HG02970 (cell line): ENCODE results near the gene KRTAP2-2.
"Not testable (repeated sequence)": the region's sequence is repeated elsewhere in the genome, so short reads cannot be mapped to it uniquely, and the experiment has no call there.

Source experiments
- ATAC-seq: cut with Tn5 transposase; IDR thresholded peaks from one replicate; pipeline ENCODE4 v1.9.1; 2021; ENCODE audit warnings: mild to moderate bottlenecking, moderate library complexity, moderate number of reproducible peaks; ENCODE audit not compliant: unreplicated experiment, low FRiP score

The KRTAP2-2 gene

DNA sequence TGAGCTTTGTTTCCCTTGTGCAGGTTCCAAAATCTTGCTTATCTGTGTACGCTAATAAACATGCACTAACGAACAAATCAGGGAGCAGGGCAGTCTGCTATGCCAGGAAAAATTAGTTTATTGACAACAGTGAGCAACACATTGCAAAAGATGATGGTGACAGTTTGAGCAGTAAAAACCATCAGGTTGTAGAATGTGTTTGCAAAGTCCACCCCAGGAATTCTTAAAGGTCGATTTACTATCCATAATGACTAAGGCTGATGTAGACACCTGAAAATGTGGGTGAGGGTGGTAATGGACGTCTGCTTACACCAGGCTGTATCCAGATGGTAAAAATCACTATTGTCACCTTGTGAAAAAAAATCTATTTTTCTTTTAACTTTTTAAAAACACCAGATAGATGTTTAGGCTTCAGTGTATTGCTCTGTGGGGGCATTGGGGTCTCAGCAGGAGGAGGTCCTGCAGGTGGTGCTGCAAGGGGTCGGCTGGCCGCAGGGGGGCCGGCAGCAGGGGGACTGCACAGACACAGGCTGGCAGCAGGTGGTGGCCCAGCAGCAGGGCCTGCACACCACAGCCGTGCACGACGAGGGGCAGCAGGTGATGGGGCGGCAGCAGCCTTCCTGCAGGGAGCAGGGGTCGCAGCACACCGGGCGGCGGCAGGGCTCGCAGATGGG lies 10.1 kb upstream of the KRTAP2-2 start:
- ATAC-seq: not testable (repeated sequence)

- no peak for ATAC-seq
Measured at GRCh38 chr17:41064301-41064700, 9.3 kb upstream of the KRTAP2-2 start.

DNA sequence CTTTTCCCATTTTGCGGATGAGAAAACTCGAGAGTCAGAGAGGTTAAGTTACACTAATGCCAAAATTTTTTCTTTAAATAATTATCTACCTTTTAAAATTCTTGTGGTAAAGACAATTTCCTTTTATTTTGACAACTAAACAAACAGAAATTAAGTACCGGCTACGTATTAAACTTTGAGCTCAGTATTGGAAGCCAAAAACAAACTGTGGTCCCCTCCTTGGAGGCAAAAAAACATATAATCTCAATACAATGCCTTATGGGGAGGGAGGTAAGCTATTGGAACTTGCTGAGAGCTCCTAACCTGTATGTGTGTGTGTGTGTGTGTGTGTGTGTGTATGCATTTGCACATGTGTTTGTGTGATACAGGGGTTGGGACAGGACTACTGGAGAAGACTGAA lies 8.4 kb upstream of the KRTAP2-2 start:
- ATAC-seq: no peak

- no peak for ATAC-seq
Measured at GRCh38 chr17:41061964-41062363, 6.9 kb upstream of the KRTAP2-2 start.

DNA sequence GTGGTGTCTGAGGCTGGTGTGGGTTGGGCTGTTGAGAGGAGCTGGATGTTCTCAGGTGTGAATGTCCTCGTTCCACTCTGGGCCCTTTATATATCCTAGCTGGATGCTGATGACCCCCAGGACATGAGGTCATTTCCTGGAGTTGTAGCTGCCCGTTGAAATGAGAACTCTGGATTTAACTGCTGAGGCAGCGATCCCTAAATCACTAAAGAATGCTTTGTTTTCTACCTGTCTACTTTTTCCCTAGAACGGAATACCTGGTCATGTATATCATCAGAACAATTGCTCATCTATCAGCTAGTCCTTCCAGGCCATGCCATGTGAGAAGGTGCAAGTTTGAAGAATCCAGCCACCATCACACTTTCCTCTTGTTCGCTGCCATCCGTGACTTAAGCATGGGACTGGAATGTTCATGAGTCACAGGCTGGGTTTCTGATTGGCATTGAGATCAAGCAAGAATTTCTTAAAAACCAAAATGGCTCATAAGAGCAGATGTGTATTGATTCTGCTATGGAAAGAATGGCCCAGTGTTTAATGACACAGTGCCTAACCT lies 5.1 kb upstream of the KRTAP2-2 start, which contains the start of gene KRTAP2-3:
TSS of gene KRTAP2-3 (minus strand) at position 63 of the 553 bp plus-strand sequence. CDS start 64 bp downstream, outside the sequence.
- ATAC-seq: no peak

DNA sequence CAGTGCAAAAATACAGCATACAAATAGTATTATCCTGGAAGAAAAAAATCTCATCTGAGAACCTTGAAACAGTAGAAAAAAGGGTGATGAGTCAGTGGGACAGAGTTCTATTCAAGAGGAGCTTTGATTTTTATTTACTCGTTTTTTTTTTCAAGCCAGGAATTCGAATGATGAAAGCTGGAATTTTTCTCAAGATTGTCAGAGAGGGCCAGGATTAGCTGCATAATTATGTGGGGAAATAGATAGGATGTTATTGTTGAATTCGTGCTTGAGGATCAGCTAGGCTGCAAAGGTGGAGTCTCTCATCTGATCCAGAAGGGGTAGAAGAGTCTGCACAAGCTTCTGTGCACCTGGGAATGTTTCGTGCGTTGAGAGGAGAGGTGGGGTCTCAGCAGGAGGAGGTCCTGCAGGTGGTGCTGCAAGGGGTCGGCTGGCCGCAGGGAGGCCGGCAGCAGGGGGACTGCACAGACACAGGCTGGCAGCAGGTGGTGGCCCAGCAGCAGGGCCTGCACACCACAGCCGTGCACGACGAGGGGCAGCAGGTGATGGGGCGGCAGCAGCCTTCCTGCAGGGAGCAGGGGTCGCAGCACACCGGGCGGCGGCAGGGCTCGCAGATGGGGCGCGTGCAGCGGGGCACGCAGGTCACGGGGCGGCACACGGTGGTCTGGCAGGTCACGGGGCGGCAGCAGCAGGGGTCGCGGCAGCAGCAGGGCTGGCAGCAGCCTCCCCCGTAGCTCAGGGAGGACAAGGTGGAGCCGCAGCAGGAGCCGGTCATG lies 4.4 kb upstream of the KRTAP2-2 start:
- not testable (repeated sequence) for ATAC-seq

GRCh38 chr17:41058741-41059140 lies 3.7 kb upstream of the KRTAP2-2 start:
- no peak for ATAC-seq

DNA sequence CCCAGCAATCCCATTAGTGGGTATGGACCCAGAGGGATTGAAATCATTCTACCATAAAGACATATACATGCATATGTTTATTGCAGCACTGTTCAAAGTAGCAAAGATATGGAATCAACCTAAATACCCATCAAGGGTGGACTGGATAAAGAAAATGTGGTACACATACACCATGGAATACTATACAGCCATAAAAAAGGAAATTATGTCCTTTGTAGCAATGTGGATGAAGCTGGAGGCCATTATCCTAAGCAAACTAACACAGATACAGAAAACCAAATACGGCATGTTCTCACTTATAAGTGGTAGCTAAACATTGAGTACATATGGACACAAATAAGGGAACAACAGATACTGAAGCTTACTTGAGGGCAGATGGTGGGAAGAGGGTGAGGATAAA lies 2.5 kb upstream of the KRTAP2-2 start:
- ATAC-seq: no peak

GRCh38 chr17:41054556-41054955 lies 474 bp downstream of the KRTAP2-2 start:
- not testable (repeated sequence) for ATAC-seq

- ATAC-seq: no peak
Measured at GRCh38 chr17:41054025-41054424, 1.0 kb downstream of the KRTAP2-2 start.

DNA sequence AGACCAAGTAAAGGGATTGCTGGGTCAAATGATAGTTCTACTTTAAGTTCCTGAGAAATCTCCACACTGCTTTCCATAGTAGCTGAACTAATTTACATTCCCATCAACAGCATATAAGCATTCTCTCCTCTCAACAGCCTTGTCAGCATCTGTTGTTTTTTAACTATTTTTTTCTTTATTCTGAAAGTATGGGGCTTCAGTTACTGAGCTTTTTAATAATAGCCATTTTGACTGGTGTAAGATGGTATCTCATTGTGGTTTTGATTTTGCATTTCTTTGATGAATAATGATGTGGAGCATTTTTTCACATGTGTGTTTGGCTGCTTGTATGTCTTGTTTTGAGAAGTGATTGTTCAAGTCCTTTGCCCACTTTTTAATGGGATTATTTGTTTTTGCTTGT lies 2.5 kb downstream of the KRTAP2-2 start:
- no peak for ATAC-seq

- no peak for ATAC-seq
Measured at GRCh38 chr17:41049110-41049509, 5.9 kb downstream of the KRTAP2-2 start.

DNA sequence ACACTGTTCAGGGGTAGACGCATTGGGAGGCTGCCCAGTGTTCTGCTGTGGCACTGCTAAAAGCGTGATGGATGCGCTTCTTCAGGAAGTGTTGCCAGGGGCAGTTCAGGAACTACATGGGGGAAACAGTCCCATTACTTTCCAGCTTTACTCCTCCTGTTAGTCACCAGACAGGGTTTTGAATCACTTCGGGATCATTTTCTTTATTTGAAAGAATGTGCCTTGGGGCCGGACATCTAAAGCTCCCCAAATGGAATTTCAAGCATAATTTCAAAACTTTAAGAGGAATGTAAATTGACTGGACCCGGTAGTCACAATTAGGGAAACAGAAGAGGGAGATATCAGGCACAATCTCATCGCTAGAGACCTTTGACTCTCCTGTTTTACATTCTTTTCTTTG lies 6.6 kb downstream of the KRTAP2-2 start:
- ATAC-seq: no peak

GRCh38 chr17:41046735-41047465 lies 8.1 kb downstream of the KRTAP2-2 start, which contains the start of gene KRTAP2-1:
KRTAP2-1 (minus strand) TSS chr17:41047316; CDS start chr17:41047267, 49 bp downstream.
- not testable (repeated sequence) for ATAC-seq

DNA sequence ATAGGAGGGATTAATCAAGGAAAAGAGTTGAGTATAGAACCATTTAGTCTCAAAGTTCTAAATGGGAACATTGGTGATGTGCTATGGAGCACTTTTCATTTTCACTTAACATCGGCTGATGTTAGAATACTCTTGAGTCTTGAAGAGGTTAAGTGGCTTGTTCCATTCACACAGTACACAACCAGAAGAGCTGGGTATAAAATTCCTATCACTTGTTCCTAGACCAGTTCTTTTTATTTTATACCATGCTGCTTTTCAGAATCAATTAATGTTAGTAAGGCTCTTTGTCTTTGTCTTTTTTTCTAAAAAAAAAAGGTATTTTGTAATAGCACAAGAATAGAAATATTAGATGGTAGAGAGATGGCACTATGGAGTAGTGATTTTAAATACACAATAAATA lies 12.1 kb downstream of the KRTAP2-2 start:
- ATAC-seq: no peak

DNA sequence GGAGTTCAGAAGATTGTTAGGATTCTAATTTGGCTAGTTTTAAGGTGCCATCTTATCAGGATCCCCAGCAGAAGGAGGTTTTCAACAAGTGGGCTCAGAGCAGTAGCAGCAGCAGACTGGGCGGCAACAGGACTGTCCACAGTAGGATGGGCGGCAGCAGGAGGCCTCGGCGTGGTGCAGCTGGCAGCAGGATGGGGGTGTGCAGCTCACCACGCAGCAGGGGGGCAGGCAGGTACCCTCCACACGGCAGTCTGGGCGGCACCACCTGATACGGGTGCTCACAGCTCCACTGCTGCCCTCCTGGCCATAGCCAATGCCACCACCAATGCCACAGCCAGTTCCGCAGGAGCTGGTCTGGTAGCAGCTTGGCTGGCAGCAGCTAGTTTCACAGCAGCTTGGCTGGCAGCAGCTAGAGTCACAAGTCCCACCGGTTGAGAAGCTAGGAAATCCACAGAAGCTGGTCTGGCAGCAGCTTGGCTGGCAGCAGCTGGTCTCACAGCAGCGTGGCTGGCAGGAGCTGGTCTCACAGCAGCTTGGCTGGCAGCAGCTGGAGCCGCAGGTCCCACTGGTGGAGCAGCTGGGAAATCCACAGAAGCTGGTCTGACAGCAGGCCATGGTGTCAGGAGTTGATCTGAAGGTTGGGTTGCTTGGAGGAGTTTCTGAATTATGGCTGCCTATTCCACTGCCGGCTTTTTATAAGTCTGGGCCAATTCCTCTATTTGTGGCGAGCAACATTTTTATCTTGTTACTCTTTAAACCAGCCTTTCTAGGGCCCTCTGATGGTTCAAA lies 14.1 kb downstream of the KRTAP2-2 start, which contains the start of gene KRTAP1-1:
TSS of gene KRTAP1-1 (minus strand) at position 668 of the 789 bp plus-strand sequence. CDS start at position 615, 53 bp downstream.
- ATAC-seq: not testable (repeated sequence)

GRCh38 chr17:41037853-41038350 lies 17.1 kb downstream of the KRTAP2-2 start:
- no peak for ATAC-seq

GRCh38 chr17:41034346-41034935 lies 20.6 kb downstream of the KRTAP2-2 start, which contains the start of gene KRTAP1-3:
KRTAP1-3 (minus strand) TSS chr17:41034874; CDS start chr17:41034821, 53 bp downstream.
- not testable (repeated sequence) for ATAC-seq

- no peak for ATAC-seq
Measured at GRCh38 chr17:41029633-41030245, 25.3 kb downstream of the KRTAP2-2 start, which contains the start of gene KRTAP1-4. KRTAP1-4 (minus strand) TSS chr17:41030195; CDS start chr17:41030078, 117 bp downstream.
